GM13977 (cell line): Measurements from ENCODE around the gene SGPL1.

Source experiments
- DNase-seq: peaks from one replicate; pipeline ENCODE4 v3.0.0; 2012; ENCODE audit warnings: low spot score
- CTCF ChIP-seq: IDR thresholded peaks from 2 replicates; pipeline ENCODE4 v1.5.1; 2012; ENCODE audit warnings: mild to moderate bottlenecking, control low read depth; ENCODE audit not compliant: insufficient read depth; ENCODE audit errors: extremely low read depth, missing control alignments
- in situ Hi-C: fragments of 300-500 bp; cut with MboI; formaldehyde crosslinking; loops from one replicate; pipeline ENCODE4 v1.12.0; 2022; ENCODE audit warnings: low sequenced_read_pairs, low pct_unique_long_range_greater_than_20kb, mixed read lengths, inconsistent platforms; ENCODE audit not compliant: unreplicated experiment

SGPL1 gene

GRCh38 chr10:70832221-70832620, 16.5 kb downstream of the SGPL1 start:
- in situ Hi-C loops: no loop called here
- TF ChIP-seq CTCF: no peak
- no peak for DNase-seq

GRCh38 chr10:70832852-70833528, 17.2 kb downstream of the SGPL1 start:
- in situ Hi-C loops: no loop called here
- DNase-seq: no peak
- TF ChIP-seq CTCF: no peak

- in situ Hi-C loops: no loop called here
- no peak for TF ChIP-seq CTCF
- DNase-seq: no peak
Measured at GRCh38 chr10:70833601-70834000, 17.9 kb downstream of the SGPL1 start.

GRCh38 chr10:70834021-70834420, 18.3 kb downstream of the SGPL1 start:
- in situ Hi-C loops: no loop called here
- no peak for TF ChIP-seq CTCF
- no peak for DNase-seq

- TF ChIP-seq CTCF: no peak
- no peak for DNase-seq
- in situ Hi-C loops: no loop called here
Measured at GRCh38 chr10:70834441-70835151, 18.8 kb downstream of the SGPL1 start.

- in situ Hi-C loops: no loop called here
- DNase-seq: no peak
- no peak for TF ChIP-seq CTCF
Measured at GRCh38 chr10:70836319-70836718, 20.6 kb downstream of the SGPL1 start.
